HG03565 (cell line): Measurements from ENCODE around the gene SMARCD2.
A peak's percentile ranks its signal among the peaks of the same experiment; 100 is the strongest.
"Not testable (repeated sequence)": the region's sequence is repeated elsewhere in the genome, so short reads cannot be mapped to it uniquely, and the experiment has no call there.

Source experiments
- ATAC-seq: cut with Tn5 transposase; IDR thresholded peaks from one replicate; pipeline ENCODE4 v1.9.1; 2021; ENCODE audit warnings: mild to moderate bottlenecking, moderate library complexity; ENCODE audit not compliant: unreplicated experiment

SMARCD2 gene

DNA sequence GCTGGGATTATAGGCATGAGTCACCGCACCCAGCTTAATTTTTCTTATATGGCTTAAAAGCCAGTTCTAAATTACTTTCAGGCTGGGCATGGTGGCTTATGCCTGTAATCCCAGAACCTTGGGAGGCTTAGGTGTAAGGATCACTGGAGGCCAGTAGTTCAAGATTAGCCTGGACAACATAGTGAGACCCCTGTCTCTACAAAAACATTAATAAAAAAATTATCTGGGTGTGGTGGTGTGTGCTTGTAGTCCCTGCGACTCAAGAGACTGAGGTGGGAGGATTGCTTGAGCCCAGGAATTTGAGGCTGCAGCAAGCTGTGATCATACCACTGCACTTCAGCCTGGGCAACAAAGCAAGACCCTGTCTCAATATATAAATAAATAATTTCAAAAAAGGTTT is 10.8 kb upstream of the SMARCD2 start:
- no peak for ATAC-seq

DNA sequence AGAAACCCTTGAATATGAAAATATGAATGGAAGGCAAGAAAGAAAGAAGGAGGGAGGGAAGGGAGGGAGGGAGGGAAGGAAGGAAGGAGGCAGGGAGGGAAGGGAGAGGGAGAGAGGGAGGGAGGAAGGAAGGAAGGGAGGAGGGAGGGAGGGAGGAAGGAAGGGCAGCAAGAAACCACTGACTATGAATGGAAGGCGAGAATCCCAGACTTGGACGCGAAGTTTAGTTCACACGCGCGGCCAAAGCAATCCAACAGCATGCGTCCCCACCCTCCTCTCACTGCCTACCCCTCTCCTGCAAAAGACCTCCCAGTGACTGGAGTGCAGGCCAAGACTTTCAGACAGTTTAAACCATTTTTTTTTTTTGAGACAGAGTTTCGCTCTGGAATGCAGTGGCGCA is 7.9 kb upstream of the SMARCD2 start:
- no peak for ATAC-seq

DNA sequence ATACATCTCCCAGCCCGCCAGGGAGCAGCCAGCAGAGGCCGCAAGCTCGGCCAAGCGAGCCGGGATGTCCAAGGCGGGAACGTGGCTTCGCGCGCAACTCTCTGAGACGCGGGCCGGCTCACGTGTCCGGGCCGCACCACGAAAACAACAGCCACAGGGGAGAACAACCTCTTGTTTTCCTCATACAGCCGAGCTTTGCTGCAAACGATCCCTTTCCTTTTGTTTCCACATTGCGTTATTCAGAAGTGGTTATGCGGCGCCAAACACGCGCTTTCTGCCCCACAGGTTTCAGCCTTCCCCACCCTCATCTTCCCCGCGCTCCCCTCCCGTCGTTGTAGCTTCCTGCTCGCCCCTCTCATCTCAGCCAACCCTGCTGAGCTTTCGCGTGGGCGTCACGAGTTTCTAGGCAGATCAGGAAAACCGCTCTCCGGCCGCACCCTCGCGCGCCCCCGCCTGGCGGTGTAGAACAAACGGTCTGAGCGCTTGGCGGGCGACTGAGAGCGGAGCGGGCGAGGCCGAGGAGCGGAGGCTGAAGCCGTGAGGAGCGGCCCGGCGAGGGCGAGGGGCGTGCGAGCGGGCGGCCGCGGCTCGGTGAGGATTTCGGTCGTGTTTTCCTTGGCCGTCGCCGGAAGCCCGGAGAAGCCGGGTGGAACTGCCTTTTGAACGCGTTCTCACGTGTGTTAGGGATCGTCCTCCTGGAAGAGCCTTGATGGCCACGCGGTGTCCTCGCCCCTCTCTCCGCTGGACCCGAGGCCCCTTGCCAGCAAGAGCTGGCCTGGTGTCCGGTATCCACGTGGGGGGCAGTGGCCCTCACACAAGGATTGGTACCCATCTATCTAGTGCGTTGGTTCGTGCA is 6.6 kb upstream of the SMARCD2 start:
- ATAC-seq, result peak; percentile 62

DNA sequence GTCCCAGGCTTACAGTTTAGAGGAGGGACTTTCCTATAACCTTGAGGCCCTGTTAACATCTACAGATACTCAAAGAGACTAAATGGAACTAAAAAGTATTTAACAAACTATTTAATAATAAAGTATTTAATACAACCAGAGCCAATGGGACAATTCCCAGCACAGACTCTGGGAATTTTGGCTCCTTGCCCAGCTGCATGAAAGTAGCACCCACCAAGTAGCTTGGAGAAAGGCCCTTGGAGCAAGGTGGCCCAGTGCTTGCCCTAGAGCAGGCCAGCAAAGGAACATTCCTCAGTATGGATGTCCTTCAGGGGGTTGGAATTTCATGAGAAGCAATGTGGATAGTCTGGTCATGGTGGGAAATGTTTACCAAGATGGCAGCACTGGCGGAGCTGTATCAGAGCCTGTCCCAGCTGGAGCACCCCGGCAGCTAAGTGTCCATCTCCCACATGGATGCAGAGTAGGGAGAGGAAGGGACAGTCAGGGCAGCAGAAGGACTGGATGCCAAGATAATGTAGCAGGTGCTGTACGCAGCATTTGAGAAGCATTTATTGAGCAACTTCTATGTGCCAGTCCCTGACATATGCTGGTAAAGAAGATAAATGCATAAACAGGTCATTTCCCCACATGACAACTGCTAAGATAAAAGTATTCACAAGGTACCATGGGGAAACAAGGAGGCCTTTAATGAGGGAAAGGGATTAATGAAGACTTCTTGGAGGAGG is 5.2 kb upstream of the SMARCD2 start:
- ATAC-seq, result no peak

DNA sequence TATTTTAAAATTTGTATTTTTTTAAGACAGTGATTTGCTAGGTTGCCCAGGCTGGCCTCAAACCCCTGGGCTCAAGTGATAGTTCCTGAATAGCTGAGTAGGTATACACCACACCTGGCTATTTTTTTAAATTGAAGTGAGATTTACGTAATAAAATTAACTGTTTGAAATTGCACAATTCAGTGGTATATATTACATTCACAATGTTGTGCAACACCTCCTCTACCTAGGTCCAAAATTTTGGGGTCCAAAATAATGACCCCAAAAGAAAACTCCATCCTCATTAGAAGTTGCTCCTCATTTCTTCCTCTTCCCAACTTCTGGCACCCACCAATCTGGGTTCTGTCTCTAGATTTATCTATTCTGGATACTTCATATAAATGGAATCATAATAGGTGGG is 3.0 kb upstream of the SMARCD2 start:
- no peak for ATAC-seq

DNA sequence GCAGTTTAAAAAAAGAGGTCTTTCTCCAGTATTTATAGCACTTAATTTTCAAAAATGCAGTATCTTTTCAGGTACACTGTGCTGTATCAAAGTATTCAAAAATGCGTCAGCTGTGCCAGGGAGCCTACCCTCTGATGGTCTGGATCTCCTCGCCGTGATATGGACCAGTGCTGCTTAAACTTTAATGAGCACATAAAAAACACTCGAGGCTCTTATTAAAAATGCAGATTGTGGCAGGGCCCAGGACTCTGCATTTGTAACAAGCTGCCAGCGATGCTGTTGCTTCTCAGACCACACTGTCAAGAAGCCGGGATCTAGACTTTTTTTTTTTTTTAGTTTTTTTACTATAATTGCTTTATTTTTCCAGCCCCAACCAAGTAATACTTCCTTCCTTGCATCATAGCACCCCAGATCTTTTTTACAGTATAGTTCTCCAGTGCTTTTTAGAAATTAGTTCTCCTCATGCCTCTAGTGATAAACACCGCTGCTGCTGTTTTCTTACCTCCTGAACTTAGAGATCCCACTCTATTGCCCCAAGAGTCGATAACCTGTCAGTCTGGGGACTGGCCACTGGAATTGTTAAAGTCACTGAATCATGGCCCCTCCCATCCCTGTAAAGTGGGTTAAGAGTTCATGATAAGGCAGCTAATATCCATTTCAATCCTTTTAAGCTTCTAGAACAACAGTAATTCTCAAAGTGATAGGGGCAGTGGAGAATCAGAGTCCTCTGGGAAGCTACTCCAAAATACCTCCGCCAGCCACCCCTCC is 1.6 kb upstream of the SMARCD2 start:
- ATAC-seq, result no peak

DNA sequence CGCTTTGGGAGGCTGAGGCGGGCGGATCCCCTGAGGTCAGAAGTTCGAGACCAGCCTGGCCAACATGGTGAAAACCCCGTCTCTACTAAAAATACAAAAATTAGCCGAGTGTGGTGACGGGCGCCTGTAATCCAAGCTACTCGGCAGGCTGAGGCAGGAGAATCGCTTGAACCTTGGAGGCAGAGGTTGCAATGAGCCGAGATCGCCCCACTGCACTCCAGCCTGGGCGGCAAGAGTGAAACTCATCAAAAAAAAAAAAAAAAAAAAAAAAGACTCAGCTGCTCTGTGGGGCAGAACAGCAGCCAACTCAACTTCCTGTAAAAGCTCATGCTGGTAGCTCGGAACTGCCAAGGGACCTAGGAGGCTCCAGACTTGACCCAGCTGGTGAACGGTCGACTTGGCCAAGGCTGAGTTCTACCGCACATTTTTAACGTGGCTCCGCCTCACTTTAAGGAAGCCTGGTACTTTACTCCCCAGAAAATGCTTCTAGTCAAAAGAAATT is 953 bp upstream of the SMARCD2 start:
- not testable (repeated sequence) for ATAC-seq

DNA sequence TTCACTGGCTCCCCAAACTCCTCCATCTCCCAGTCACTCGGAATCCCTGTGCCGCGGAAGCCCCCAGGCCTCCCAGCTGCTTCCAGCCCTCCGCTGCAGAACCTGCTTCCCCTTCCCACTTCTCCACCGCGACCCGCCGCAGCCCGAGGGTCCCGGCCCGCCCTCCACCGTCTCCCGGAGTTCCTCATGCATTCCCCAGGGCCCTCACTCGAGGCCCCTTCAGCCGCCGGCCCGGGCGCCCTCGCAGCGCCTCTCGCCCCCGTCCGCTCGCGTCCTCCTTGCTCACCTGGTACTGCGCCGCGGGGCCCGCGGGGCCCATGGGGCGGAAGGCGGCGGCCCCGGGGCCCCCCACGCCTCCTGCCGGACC is 329 bp downstream of the SMARCD2 start:
- ATAC-seq, result peak; percentile 17

DNA sequence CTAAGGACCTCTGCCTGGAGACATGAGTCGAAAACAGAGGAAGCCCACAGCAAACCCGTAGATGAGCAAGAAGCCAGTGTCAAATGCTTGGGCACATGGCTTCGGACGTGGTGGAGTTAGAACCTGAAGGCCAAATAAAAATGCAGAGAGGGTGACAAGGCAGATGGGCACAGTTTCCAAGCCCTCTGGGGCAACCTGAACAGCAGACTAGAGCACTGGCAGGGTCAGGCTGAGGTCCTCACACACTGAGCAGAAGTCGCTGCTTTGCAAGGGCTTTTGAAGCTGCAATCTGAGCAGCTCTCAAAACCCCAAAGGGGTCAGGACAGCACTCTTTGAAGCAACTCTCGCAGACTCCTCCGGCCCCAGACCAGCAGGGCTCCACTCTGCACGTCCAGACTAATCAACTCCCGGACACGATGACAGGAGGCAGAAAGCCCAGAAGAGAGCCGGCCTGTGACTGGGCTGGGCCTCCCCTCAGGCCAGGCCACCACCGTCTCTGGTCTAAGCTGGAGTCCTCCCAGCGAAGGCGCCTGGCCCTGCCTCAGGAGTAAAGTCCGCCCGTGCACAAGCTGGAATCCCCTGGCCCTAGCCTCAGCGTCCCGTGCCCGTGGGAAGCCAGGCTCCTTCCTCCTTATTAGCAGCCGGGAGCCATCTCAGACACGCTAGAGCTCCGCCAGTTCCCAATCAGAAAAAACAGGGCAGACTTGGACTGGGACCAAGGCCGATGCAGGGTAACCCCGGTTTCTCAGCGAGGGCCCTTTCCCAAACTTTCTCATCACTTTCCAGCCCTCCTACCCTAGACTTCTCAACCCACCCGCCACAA is 924 bp downstream of the SMARCD2 start:
- no peak for ATAC-seq

DNA sequence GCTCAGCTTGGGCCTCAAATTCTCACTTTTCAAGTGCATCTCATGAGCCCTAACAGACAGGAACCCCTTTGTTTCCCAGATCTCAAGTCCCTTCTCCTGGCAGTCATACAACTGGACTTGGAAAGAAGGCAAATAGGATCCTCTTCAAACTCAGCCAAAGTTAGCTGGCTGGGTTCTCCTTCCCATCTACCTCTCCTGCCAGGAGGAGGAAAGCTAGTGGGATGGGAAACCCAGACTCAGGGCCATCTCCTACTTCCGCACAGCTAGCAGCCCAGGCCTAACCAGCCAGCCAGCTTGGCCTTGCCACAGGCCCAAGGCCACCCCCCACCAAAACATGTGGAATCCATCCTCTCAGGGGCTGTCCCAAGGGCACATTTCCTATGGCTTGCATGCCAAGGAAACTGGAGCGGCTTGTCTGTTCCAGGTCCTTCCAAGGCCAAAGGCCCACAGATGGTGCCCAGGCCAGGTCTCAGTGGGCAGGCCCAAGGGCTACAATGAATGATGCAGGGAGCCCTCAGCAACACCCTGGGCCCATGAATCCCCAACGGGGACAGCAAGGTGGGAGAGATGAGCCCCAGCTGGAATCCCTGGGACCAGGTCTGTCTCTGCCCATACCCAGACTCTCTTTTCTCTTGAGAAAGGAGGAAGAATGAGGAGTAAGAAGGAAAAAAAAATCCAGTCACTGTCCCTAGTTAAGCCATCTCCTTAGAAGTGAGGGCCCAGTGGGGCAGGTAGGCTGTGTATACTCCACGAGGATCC is 1.7 kb downstream of the SMARCD2 start:
- ATAC-seq, result no peak

DNA sequence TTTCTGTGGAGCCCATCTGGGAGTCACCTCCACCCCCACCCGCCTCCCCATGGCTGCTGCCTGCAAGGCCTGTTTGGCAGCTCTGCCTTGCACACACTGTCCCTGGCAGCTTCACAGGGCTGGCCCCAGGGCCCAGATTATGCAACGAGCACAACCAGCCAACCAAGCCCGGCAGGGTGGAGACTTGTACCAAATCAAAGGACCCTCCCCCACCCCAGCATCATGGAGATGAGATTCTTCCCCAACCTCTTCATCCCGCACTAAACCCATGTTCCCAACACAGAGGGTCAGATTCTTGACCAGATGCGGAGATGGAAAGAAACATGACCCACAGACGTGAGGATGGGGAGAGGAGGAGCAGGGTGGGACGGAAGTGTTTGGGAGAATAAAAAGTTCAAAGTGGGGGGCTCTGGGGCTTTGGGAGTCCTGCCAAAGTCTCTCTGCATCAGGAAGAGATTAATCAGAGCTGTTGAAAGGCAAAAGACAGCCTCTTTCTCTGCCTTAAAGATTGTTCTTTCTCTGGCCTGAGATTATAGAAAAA is 3.8 kb downstream of the SMARCD2 start:
- ATAC-seq, result no peak

DNA sequence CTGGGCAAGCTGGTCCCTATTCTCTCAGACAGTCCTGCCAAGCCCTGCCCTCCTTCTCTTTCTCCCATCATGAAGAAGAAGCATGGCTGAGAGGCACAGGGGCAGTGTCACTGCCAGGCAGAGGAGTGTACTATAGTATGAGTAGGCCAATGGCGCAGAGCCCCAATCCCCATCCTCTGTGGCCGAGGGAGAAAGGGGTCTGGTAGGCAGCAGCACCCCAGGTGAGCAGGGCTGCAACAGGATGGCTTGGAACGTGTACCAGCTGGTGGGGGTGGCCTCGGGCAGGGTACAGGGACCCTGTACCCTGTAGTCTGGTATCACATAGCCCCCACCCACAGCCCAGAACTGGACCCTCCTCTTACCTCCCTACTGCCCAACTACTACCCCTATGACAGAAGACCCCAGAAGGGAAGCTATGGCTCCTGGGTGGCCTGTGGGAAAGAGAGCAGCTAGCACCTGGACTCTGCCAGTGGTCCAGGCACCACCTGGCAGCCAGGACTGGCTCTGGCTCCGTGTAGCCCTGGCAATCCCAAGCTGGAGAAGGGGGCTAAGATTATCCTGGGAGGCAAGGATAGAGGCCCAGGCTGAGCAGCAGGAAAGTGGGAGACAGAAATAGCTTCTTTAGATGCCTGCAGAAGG is 4.4 kb downstream of the SMARCD2 start:
- no peak for ATAC-seq

DNA sequence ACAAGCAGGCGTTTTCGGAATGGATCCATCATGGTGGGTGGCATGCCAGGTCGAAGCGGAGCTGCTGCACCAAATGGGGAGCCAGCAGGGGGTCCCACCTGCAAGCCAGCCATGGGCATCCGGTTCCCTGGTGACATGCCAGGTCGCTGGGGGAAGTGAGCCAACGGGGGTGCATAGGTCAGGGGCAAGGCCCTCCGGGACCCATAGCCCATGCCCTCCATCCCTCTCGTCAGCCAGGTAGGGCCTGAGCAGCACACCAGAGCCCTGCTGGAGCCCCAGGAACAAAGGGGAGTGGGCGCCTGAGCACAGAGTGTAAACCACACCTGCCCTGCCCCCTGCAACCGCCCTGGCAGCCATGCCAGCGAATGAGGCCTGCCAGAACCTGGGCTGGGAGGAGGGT is 5.0 kb downstream of the SMARCD2 start:
- no peak for ATAC-seq

DNA sequence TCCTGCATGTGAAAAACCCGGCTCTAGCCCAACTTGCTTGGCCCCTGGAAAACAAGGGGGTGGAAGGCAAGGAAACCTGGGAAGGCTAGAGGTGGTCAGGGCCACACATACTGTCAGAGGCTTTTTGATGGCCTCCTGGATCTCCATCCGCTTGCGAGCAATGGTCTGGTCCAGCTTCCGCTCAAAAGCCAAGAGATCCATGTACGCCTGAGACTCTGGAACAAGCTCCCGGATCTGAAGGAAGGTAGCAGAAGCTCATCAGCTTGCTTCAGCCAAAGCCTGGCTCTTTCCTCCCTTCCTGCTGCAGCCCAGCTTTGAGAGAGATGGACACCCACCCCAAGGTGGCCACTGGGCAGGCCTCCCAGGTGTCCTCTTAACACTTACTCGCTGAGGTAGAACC is 5.7 kb downstream of the SMARCD2 start:
- ATAC-seq, result no peak

DNA sequence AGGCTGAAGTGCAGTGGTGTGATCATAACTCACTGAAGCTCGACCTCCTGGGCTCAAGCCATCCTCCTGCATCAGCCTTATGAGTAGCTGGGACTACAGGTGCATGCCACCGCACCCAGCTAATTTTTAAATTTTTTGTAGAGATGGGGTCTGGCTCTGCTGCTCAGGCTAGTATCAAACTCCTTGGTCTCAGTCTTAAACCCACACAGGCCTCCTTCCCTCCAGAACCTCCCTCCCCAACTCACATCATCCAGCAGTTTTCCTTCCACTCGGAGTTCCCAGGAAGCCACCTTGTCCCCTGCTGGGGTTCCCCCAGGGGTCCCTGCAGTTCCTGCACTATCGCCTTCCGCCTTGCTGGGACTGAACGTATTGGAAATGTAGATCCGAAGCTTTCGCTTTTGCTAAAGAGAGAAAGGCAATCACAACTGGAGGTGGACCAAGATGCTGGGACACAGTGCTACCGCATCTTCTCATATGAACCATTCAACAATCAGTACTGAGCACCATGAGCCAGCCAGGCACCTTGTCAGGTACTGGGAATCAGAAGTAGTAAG is 7.2 kb downstream of the SMARCD2 start:
- ATAC-seq, result no peak

DNA sequence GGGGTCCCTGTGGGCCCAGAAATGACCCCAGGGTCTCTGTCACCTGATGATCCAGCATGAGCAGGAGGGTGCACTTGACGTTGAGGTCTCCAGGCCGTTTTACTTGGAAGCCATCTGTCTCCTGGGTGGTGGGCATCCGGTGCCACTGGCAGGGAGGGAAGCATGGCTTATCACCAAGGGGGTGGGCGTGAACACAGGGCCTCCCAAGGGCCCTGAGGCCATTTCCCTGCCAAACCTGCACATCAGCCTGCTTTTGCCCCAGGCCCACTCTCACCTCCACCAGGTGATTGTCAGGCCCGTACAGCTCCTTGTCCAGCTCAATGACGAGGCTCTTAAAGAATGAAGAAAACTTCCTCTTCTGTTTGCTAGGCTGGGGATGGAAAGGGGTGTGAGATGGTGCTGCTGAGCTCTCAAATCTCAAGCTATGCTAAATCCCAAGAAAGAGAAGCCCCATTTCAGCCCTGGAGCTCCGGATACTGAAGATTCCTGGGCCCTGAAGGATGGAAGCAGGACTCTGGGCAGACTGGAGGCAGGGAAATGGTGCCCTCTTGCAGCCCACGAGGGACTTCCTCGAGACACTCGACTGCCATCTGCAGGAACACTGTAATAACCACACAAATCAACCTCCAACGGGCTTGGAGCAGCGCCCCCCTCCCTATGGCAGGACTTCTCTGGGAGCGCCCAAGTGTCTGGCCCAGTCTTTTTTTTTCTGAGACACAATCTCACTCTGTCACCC is 7.9 kb downstream of the SMARCD2 start:
- peak; percentile 53 for ATAC-seq

DNA sequence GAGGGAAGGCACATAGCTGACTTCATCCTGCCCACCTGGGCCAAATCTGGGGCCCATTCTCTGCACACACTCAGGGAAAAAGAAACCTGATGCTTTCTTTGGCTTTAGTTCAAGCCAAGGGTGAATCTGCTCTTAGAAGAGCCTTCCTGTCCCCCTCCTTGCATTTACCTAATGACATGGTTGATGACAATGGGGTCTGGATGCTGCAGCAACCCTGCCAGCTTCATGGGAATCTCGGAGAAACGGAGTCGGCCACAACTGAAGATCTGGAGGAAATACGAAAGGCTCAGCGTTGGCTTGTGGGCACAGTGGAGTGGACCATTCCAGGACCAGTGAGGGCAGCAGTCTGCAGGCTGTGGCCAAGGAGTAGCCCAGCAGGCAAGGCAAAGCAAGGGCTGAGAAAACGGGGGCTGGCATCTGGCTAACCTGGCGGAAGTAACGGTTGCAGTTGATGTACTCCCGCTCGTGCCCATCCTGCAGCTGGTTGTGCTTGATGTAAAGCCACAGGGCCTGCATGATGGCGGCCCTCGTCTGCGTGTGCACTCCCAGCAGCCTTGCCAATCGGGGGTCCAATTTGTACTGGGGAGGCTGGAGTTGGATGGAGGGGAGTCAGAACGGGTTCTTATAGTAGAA is 8.6 kb downstream of the SMARCD2 start:
- ATAC-seq, result no peak
